ENCODE data around the gene FAM117A.

Gene FAM117A

DNA sequence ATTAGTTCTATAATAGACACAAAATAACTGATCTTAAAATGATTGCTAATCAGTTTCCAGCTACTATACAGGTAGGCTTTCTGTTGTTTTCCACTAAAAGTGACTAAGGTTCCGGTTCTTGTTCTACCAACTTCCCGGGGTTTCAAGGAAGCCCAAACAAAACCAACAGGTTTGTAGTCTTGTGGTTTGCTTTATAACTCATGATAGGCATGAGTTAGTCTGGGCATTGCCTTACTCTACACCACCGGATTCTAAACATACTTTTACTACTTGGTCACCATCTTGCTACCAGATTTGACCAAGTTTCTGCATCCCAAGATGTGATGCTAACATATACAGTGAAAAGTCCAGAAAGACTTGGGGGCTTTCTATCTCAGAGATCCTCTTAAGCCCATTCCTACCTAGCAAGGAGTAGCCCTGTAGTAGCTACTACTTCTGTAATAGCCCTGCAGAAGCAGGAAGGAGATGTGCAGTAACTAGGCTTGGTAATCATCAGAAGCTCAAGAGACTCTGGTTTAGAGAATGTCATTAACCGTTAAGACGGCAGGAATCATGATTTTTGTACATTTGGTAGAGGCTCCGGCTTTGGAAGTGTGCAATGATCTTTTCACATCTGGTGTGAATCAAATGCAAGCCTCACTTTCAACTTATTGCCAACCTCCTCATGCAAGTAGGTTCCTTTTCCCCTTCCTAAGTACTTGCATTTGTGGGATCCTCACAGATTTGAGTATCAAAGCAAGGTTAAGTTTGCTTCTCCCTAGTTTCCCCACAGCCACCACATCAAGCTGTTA is 1.6 kb downstream of the FAM117A start:
- Histone ChIP-seq H3K14ac (ENCODE audit: low read length) (no peak overlapping the region), H4K91ac (ENCODE audit: low read depth, low read length, poor library complexity) (peak overlapping the region; percentile 38), H3K4me1 (ENCODE audit: control insufficient read depth in 2 of 2, insufficient read depth in 1 of 2, low read depth in 1 of 2, low read length in 2 of 2) (peaks cover 5 to 9% of the 10 kb centered on the region in 2 donors), H2BK5ac (ENCODE audit: low read length) (no peak overlapping the region), H3K4ac (ENCODE audit: low read length) (no peak overlapping the region), H4K8ac (ENCODE audit: low read depth, low read length) (no peak overlapping the region), H3K27ac (replicated peaks; ENCODE audit: low read length) (no peak overlapping the region), H3K9ac (ENCODE audit: low read depth, low read length, poor library complexity) (peak overlapping the region; percentile 89), H2BK12ac (ENCODE audit: low read length) (no peak overlapping the region), H3K27me3 (ENCODE audit: control insufficient read depth in 3 of 3, insufficient read depth in 3 of 3, low read depth in 1 of 3, low read length in 3 of 3) (peaks cover 0 to 5% (median 1%) of the 10 kb centered on the region in 3 experiments), H3K4me2 (ENCODE audit: insufficient read depth, low read length, poor library complexity, severe bottlenecking) (peak overlapping the region; percentile 88), H3K9me3 (replicated peaks in 1 of 2; ENCODE audit: control insufficient read depth in 2 of 2, insufficient read depth in 1 of 2, low read depth in 1 of 2, low read length in 2 of 2) (no peaks in the 10 kb centered on the region), H2BK15ac (ENCODE audit: low read length) (no peak overlapping the region), H3K23ac (ENCODE audit: low read depth, low read length, poor library complexity) (no peak overlapping the region), H2BK120ac (ENCODE audit: low read depth, low read length) (no peak overlapping the region), H2AK5ac (ENCODE audit: low read depth, low read length) (no peak overlapping the region), H2AFZ (ENCODE audit: low read length) (peak overlapping the region; percentile 88), H3K79me1 (ENCODE audit: low read depth, low read length) (peaks cover 4% of the 10 kb centered on the region), H3K18ac (ENCODE audit: low read length) (no peak overlapping the region), H3K4me3 (ENCODE audit: low read length in 2 of 2) (peak overlapping the region; percentile 87 to 89), H3K36me3 (replicated peaks in 1 of 2; ENCODE audit: control insufficient read depth in 2 of 2, insufficient read depth in 2 of 2, low read length in 2 of 2) (no peaks in the 10 kb centered on the region)
- WGBS, 2 donors (ENCODE audit: extremely low coverage in 2 of 2, insufficient read length in 2 of 2, insufficient replicate concordance in 1 of 2): no CpG with 5 or more reads among the region's 6 CpGs
- no peak for DNase-seq (ENCODE audit: low spot score)

GRCh38 chr17:49760932-49761558 is 2.9 kb downstream of the FAM117A start:
- Histone ChIP-seq H2BK120ac (ENCODE audit: low read depth, low read length) (no peak overlapping the region), H3K36me3 (replicated peaks in 1 of 2; ENCODE audit: control insufficient read depth in 2 of 2, insufficient read depth in 2 of 2, low read length in 2 of 2) (no peaks in the 10 kb centered on the region), H3K9me3 (replicated peaks in 1 of 2; ENCODE audit: control insufficient read depth in 2 of 2, insufficient read depth in 1 of 2, low read depth in 1 of 2, low read length in 2 of 2) (no peaks in the 10 kb centered on the region), H2BK12ac (ENCODE audit: low read length) (no peak overlapping the region), H3K4ac (ENCODE audit: low read length) (no peak overlapping the region), H3K27me3 (ENCODE audit: control insufficient read depth in 3 of 3, insufficient read depth in 3 of 3, low read depth in 1 of 3, low read length in 3 of 3) (peaks cover 0 to 4% (median 0%) of the 10 kb centered on the region in 3 experiments), H4K91ac (ENCODE audit: low read depth, low read length, poor library complexity) (no peak overlapping the region), H2AFZ (ENCODE audit: low read length) (no peak overlapping the region), H3K4me2 (ENCODE audit: insufficient read depth, low read length, poor library complexity, severe bottlenecking) (no peak overlapping the region), H3K9ac (ENCODE audit: low read depth, low read length, poor library complexity) (no peak overlapping the region), H3K27ac (replicated peaks; ENCODE audit: low read length) (no peak overlapping the region), H4K8ac (ENCODE audit: low read depth, low read length) (no peak overlapping the region), H2BK5ac (ENCODE audit: low read length) (no peak overlapping the region), H3K4me1 (ENCODE audit: control insufficient read depth in 2 of 2, insufficient read depth in 1 of 2, low read depth in 1 of 2, low read length in 2 of 2) (peaks cover 5 to 9% of the 10 kb centered on the region in 2 donors), H3K14ac (ENCODE audit: low read length) (no peak overlapping the region), H3K18ac (ENCODE audit: low read length) (no peak overlapping the region), H3K23ac (ENCODE audit: low read depth, low read length, poor library complexity) (no peak overlapping the region), H2AK5ac (ENCODE audit: low read depth, low read length) (no peak overlapping the region), H3K4me3 (ENCODE audit: low read length in 2 of 2) (no peak overlapping the region), H3K79me1 (ENCODE audit: low read depth, low read length) (peaks cover 6% of the 10 kb centered on the region), H2BK15ac (ENCODE audit: low read length) (no peak overlapping the region)
- no peak for DNase-seq (ENCODE audit: low spot score)
- no CpG with 5 or more reads among the region's 6 CpGs for WGBS, 2 donors (ENCODE audit: extremely low coverage in 2 of 2, insufficient read length in 2 of 2, insufficient replicate concordance in 1 of 2)

DNA sequence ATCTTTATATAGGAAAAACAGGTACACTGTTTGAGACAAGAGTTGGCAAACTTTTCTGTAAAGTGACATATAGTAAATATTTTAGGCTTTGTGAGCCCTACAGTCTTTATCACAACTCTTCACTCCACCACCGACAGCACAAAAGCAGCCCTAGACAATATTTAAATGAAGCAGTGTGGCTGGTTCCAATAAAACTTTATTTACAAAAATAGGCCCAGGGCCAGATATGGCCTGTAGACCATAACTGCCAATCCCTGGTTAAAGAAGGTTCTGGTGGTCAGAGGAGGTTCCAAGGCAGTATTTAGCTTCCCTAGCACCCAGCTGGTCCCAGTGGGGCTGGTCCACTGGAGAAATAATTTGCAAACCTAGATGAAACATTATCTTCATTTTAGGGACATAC is 3.6 kb downstream of the FAM117A start:
- no CpG with 5 or more reads among the region's 1 CpG for WGBS, 2 donors (ENCODE audit: extremely low coverage in 2 of 2, insufficient read length in 2 of 2, insufficient replicate concordance in 1 of 2)
- Histone ChIP-seq H3K23ac (ENCODE audit: low read depth, low read length, poor library complexity) (no peak overlapping the region), H4K8ac (ENCODE audit: low read depth, low read length) (no peak overlapping the region), H2BK12ac (ENCODE audit: low read length) (no peak overlapping the region), H3K4ac (ENCODE audit: low read length) (no peak overlapping the region), H3K9me3 (replicated peaks in 1 of 2; ENCODE audit: control insufficient read depth in 2 of 2, insufficient read depth in 1 of 2, low read depth in 1 of 2, low read length in 2 of 2) (no peaks in the 10 kb centered on the region), H3K9ac (ENCODE audit: low read depth, low read length, poor library complexity) (no peak overlapping the region), H3K14ac (ENCODE audit: low read length) (no peak overlapping the region), H2BK120ac (ENCODE audit: low read depth, low read length) (no peak overlapping the region), H3K36me3 (replicated peaks in 1 of 2; ENCODE audit: control insufficient read depth in 2 of 2, insufficient read depth in 2 of 2, low read length in 2 of 2) (no peaks in the 10 kb centered on the region), H2AK5ac (ENCODE audit: low read depth, low read length) (no peak overlapping the region), H3K18ac (ENCODE audit: low read length) (no peak overlapping the region), H3K27me3 (ENCODE audit: control insufficient read depth in 3 of 3, insufficient read depth in 3 of 3, low read depth in 1 of 3, low read length in 3 of 3) (no peaks in the 10 kb centered on the region), H3K4me2 (ENCODE audit: insufficient read depth, low read length, poor library complexity, severe bottlenecking) (no peak overlapping the region), H2BK15ac (ENCODE audit: low read length) (no peak overlapping the region), H3K79me1 (ENCODE audit: low read depth, low read length) (peaks cover 6% of the 10 kb centered on the region), H2AFZ (ENCODE audit: low read length) (no peak overlapping the region), H3K4me3 (ENCODE audit: low read length in 2 of 2) (no peak overlapping the region), H3K4me1 (ENCODE audit: control insufficient read depth in 2 of 2, insufficient read depth in 1 of 2, low read depth in 1 of 2, low read length in 2 of 2) (peaks cover 5 to 9% of the 10 kb centered on the region in 2 donors), H2BK5ac (ENCODE audit: low read length) (no peak overlapping the region), H3K27ac (replicated peaks; ENCODE audit: low read length) (no peak overlapping the region), H4K91ac (ENCODE audit: low read depth, low read length, poor library complexity) (no peak overlapping the region)
- DNase-seq (ENCODE audit: low spot score): no peak

DNA sequence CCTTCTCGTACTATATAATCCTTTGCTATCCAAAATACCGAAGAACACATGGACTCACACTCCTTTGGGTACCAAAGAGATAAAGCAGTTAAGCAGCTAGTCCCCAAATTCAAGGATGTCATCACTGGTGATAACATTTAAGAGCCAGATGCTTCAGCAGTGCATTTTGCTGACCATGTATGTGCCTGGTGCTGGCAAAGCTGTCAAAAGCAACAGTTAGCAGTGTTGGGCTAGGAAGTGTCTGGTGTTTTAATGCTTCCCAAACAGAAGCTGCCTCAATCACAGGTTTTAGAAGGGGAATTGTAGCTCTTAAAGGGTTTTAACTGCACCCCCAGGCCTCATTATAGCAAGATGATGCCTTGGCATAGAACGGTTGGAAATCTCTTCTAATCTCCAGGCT is 4.7 kb downstream of the FAM117A start:
- H3K9me3 ChIP-seq (replicated peaks in 1 of 2; ENCODE audit: control insufficient read depth in 2 of 2, insufficient read depth in 1 of 2, low read depth in 1 of 2, low read length in 2 of 2): no peaks in the 10 kb centered on the region
- no peak overlapping the region for H2BK15ac ChIP-seq (ENCODE audit: low read length)
- no peak overlapping the region for H2AFZ ChIP-seq (ENCODE audit: low read length)
- H3K4ac ChIP-seq (ENCODE audit: low read length): no peak overlapping the region
- no CpG with 5 or more reads among the region's 3 CpGs for WGBS, 2 donors (ENCODE audit: extremely low coverage in 2 of 2, insufficient read length in 2 of 2, insufficient replicate concordance in 1 of 2)
- no peak overlapping the region for H3K9ac ChIP-seq (ENCODE audit: low read depth, low read length, poor library complexity)
- H2BK5ac ChIP-seq (ENCODE audit: low read length): no peak overlapping the region
- H3K4me2 ChIP-seq (ENCODE audit: insufficient read depth, low read length, poor library complexity, severe bottlenecking): no peak overlapping the region
- H3K27me3 ChIP-seq (ENCODE audit: control insufficient read depth in 3 of 3, insufficient read depth in 3 of 3, low read depth in 1 of 3, low read length in 3 of 3): no peaks in the 10 kb centered on the region
- H3K79me1 ChIP-seq (ENCODE audit: low read depth, low read length): peaks cover 6% of the 10 kb centered on the region
- no peaks in the 10 kb centered on the region for H3K36me3 ChIP-seq (replicated peaks in 1 of 2; ENCODE audit: control insufficient read depth in 2 of 2, insufficient read depth in 2 of 2, low read length in 2 of 2)
- H2BK120ac ChIP-seq (ENCODE audit: low read depth, low read length): no peak overlapping the region
- H2AK5ac ChIP-seq (ENCODE audit: low read depth, low read length): no peak overlapping the region
- H4K91ac ChIP-seq (ENCODE audit: low read depth, low read length, poor library complexity): no peak overlapping the region
- peaks cover 5 to 6% of the 10 kb centered on the region in 2 donors for H3K4me1 ChIP-seq (ENCODE audit: control insufficient read depth in 2 of 2, insufficient read depth in 1 of 2, low read depth in 1 of 2, low read length in 2 of 2)
- H3K14ac ChIP-seq (ENCODE audit: low read length): no peak overlapping the region
- H3K18ac ChIP-seq (ENCODE audit: low read length): no peak overlapping the region
- no peak overlapping the region for H3K4me3 ChIP-seq (ENCODE audit: low read length in 2 of 2)
- H3K23ac ChIP-seq (ENCODE audit: low read depth, low read length, poor library complexity): no peak overlapping the region
- no peak overlapping the region for H3K27ac ChIP-seq (replicated peaks; ENCODE audit: low read length)
- no peak overlapping the region for H4K8ac ChIP-seq (ENCODE audit: low read depth, low read length)
- DNase-seq (ENCODE audit: low spot score): no peak
- H2BK12ac ChIP-seq (ENCODE audit: low read length): no peak overlapping the region

Data from neuronal stem cell (in vitro differentiated cells).